AG04450 (cell line): ENCODE data around the gene CLEC19A. TPM values are rescaled to one million over a fixed set of nuclear protein-coding genes. Genes with fewer than 3 reads are reported as not detected.
"Not testable (repeated sequence)": the region's sequence is repeated elsewhere in the genome, so short reads cannot be mapped to it uniquely, and the experiment has no call there.

ENCODE experiments used
- CTCF ChIA-PET: fragments of 300-600, 350-600 bp; formaldehyde crosslinking; extraction: SDS; loops from one replicate; lab custom pipeline; 2022; ENCODE audit warnings: antibody characterized with exemption, inconsistent platforms; lab: Charles Lee
- POLR2A ChIA-PET: fragments of 350-600 bp; formaldehyde crosslinking; extraction: SDS; loops from one replicate; lab custom pipeline; 2021; ENCODE audit warnings: antibody characterized with exemption, inconsistent platforms; lab: Yijun Ruan, JAX
- DNase-seq: peaks from one replicate; pipeline ENCODE4 v3.0.0-alpha.2; 2011; ENCODE audit warnings: low read depth, low spot score
- H3K27ac ChIP-seq: one replicate; pipeline ENCODE4 v1.5.1; 2012; ENCODE audit warnings: low read depth, low read length, control low read depth
- H3K27me3 ChIP-seq: one replicate; pipeline ENCODE4 v1.6.0; 2012; ENCODE audit warnings: low read length; ENCODE audit not compliant: control insufficient read depth, insufficient read depth
- H3K4me3 ChIP-seq: 2 replicates; pipeline ENCODE4 v1.5.1; 2011; ENCODE audit warnings: mild to moderate bottlenecking, low read depth, low read length, control low read depth
- H3K9me3 ChIP-seq: 2 replicates; pipeline ENCODE4 v1.5.1; 2012; ENCODE audit warnings: low read length; ENCODE audit not compliant: control insufficient read depth, insufficient read depth
- CTCF ChIP-seq: IDR thresholded peaks from 2 replicates; pipeline ENCODE4 v1.5.1; 2011; ENCODE audit warnings: low read depth, low read length, control low read depth, inconsistent platforms
- polyA plus RNA-seq: library from polyadenylated mRNA; depleted of rRNA; stranded (reverse); fragments of >200 nt; gene quantifications from 2 replicates; pipeline ENCODE4 v1.2.3, GENCODE V29; 2011

Gene CLEC19A
- polyA plus RNA-seq, 1 experiment, result not detected

DNA sequence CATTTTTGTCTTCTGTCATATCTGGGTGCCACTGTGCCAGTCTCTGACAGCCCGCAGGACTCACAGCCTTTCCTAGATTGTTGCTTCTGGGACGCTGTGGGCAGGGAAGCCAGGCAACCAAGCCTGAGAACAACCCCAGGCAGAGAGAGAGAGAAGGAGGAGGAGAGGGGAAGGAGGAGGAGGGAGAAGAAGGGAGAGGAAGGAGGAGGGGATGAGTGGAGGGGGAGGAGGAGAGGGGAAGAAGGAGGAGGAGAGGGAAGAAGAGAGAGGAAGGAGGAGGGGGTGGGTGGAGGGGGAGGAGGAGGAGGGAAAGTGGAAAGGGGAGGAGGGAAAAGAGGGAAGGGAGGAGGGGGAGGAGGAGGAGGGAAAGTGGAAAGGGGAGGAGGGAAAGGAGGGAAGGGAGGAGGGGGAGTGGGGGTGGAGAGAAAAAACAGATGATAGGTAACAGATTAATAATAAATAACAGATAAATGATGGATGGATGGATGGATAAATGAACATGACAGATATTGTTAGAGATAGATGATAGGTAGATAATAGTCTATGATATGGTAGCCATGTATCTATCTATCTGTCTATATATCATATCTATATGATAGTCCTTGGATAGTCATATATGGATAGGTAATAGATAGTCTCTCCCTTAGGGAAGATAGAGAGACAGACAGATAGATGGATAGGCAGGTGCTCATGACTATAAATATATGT is 29.3 kb downstream of the CLEC19A start:
- ChIA-PET POLR2A (no interaction called here), CTCF (no interaction called here)
- DNase-seq, result no peak
- no peak overlapping the region for H3K27ac ChIP-seq
- H3K9me3 ChIP-seq, result no peaks in the 10 kb centered on the region
- H3K27me3 ChIP-seq, result no peaks in the 10 kb centered on the region
- no peak for TF ChIP-seq CTCF
- no peak overlapping the region for H3K4me3 ChIP-seq

GRCh38 chr16:19315889-19316433 is 30.4 kb downstream of the CLEC19A start:
- Histone ChIP-seq H3K9me3 (no peaks in the 10 kb centered on the region), H3K27me3 (no peaks in the 10 kb centered on the region), H3K27ac (no peak overlapping the region), H3K4me3 (no peak overlapping the region)
- no peak for TF ChIP-seq CTCF
- DNase-seq, result no peak
- ChIA-PET CTCF (no interaction called here), POLR2A (no interaction called here)

- H3K4me3 ChIP-seq, result no peak overlapping the region
- no peaks in the 10 kb centered on the region for H3K9me3 ChIP-seq
- no peak for TF ChIP-seq CTCF
- H3K27me3 ChIP-seq, result no peaks in the 10 kb centered on the region
- CTCF ChIA-PET, result no interaction called here
- H3K27ac ChIP-seq, result no peak overlapping the region
- no peak for DNase-seq
- POLR2A ChIA-PET, result no interaction called here
Observed at GRCh38 chr16:19316846-19317245, 31.3 kb downstream of the CLEC19A start.

DNA sequence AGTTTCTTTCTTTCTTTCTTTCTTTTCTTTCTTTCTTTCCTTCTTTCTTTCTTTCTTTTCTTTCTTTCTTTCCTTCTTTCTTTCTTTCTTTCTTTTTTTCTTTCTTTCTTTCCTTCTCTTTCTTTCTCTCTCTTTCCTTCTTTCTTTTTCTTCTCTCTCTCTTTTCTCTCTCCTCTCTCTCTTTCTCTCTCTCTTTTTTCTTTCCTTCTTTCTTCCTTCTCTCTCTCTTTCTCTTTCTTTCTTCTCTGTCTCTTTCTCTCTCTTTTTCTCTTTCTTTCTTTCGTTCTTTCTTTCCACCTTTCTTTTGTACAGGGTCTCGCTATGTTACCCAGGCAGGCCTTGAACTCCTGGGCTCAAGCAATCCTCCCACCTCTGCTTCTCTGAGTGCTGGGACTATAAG is 35.7 kb downstream of the CLEC19A start:
- H3K27me3 ChIP-seq, DNase-seq, H3K4me3 ChIP-seq, POLR2A ChIA-PET, H3K9me3 ChIP-seq, CTCF ChIA-PET, H3K27ac ChIP-seq: not testable (repeated sequence)

DNA sequence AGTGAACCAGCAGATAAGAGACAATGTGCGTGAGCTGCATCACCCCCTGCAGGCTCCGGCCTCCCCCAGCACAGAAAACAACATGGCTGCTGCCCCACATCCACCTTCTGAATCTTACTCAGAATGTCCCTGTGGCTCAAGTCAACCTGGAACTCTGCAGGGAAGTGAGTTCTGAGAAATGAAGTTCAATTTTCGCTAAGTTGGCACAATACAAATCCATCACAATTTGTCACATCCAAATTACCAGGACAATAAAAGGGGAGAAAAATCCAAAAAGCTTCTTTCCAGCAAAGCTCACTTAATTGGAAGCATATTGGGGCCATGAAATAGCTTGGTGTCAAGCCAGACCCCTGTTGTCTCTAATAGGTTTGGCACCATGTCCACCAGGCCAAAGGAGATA is 38.1 kb downstream of the CLEC19A start:
- POLR2A ChIA-PET, result no interaction called here
- TF ChIP-seq CTCF, result no peak
- no peak for DNase-seq
- Histone ChIP-seq H3K9me3 (no peaks in the 10 kb centered on the region), H3K27me3 (no peaks in the 10 kb centered on the region), H3K27ac (no peak overlapping the region), H3K4me3 (no peak overlapping the region)
- CTCF ChIA-PET, result no interaction called here
